Transverse colon (tissue), 4 donors: Measurements from ENCODE around the gene POM121C. TPM values are rescaled to one million over a fixed set of nuclear protein-coding genes. Genes with fewer than 3 reads are reported as not detected.
"Not testable (repeated sequence)": the region's sequence is repeated elsewhere in the genome, so short reads cannot be mapped to it uniquely, and the experiment has no call there.

Experiments used
- DNase-seq: peaks from one replicate; pipeline ENCODE4 v3.0.0-alpha.2; 2019
- H3K27ac ChIP-seq, 4 donors: fragments of 200-600 bp; sonication (generic); 2 replicates each; pipeline ENCODE4 v1.5.1; 2016 to 2018; ENCODE audit warnings: inconsistent platforms in 4 of 4
- H3K27me3 ChIP-seq: fragments of 200-600 bp; sonication (generic); 2 replicates; pipeline ENCODE4 v1.5.1; 2017; ENCODE audit warnings: inconsistent platforms
- H3K36me3 ChIP-seq, 4 donors: fragments of 200-600 bp; sonication (generic); 2 replicates each; pipeline ENCODE4 v1.5.1; 2017 to 2019; ENCODE audit warnings: inconsistent platforms in 4 of 4
- H3K4me1 ChIP-seq, 4 donors: fragments of 200-600 bp; sonication (generic); 2 replicates each; pipeline ENCODE4 v1.5.1; 2017 to 2020; ENCODE audit warnings: inconsistent platforms in 4 of 4
- H3K4me3 ChIP-seq, 4 donors: fragments of 200-600 bp; sonication (generic); 1 replicate in 1 of 4; 2 replicates in 3 of 4; pipeline versions ENCODE4 v1.5.1 to v1.6.1; 2017 to 2019; ENCODE audit warnings: inconsistent platforms in 4 of 4
- H3K9me3 ChIP-seq, 2 donors: fragments of 200-600 bp; sonication (generic); 2 replicates each; pipeline ENCODE4 v1.5.1; 2017 to 2019; ENCODE audit warnings: inconsistent platforms in 2 of 2
- WGBS, 2 donors: methylation state at CpG; one replicate each; pipeline ENCODE4 v1.1.5; 2018; ENCODE audit warnings: low coverage in 1 of 2; 5-methylcytosine and 5-hydroxymethylcytosine counted together
- in situ Hi-C, 4 donors: fragments of 200-750 bp; cut with MboI; loops; one replicate each; pipeline versions ENCODE4 v1.15.0 to v1.15.1; 2017; ENCODE audit warnings: low sequenced_read_pairs in 3 of 4, low pct_ligation_motif_present in 1 of 4, low pct_unique_long_range_greater_than_20kb in 1 of 4
- intact Hi-C: fragments of 100-400 bp; cut with DNase I; formaldehyde crosslinking; loops from one replicate; pipeline ENCODE4 v1.15.1; 2023; ENCODE audit warnings: low total_unique reads
- total RNA-seq, 4 donors: library from RNA; depleted of rRNA; stranded (reverse); fragments of >200 nt; gene quantifications; one replicate each; pipeline ENCODE4 v1.1.0, GENCODE V29; 2016
- TF ChIP-seq, protein P1 (sequence below), 5 experiments: fragments of 200-600 bp in 3 of 5; fragments of 450-650 bp in 2 of 5; sonication (generic) in 3 of 5; IDR thresholded peaks; 1 replicate in 2 of 5; 2 replicates in 3 of 5; pipeline ENCODE4 v1.5.1; 2016 to 2017; ENCODE audit warnings: antibody characterized with exemption in 5 of 5, inconsistent platforms in 3 of 5, mild to moderate bottlenecking in 2 of 5, moderate library complexity in 1 of 5

Gene POM121C
- total RNA-seq, 4 donors from 2014 or later = 20.5 to 76.4 (median 40.6) TPM

- intact Hi-C loops, H3K27me3 ChIP-seq, H3K4me1 ChIP-seq, DNase-seq, H3K9me3 ChIP-seq, H3K27ac ChIP-seq, in situ Hi-C loops, H3K4me3 ChIP-seq: not testable (repeated sequence)
- WGBS, 2 donors = 98% methylated on average over 32 of the region's 50 CpGs; no CpG with 5 or more reads in 1 of the 2 donors
- H3K36me3 ChIP-seq = peaks cover 0 to 12% (median 3%) of the 10 kb centered on the region in 4 donors
These were observed 64.0 kb downstream of the POM121C start for GRCh38 chr7:75421798-75422710.

GRCh38 chr7:75420152-75420551 lies 65.9 kb downstream of the POM121C start:
- H3K36me3 ChIP-seq = peaks cover 0 to 12% (median 5%) of the 10 kb centered on the region in 4 donors
- DNase-seq, H3K27me3 ChIP-seq, in situ Hi-C loops, intact Hi-C loops, H3K9me3 ChIP-seq, H3K4me3 ChIP-seq, H3K4me1 ChIP-seq, H3K27ac ChIP-seq: not testable (repeated sequence)
- 96% methylated on average over 9 of the region's 13 CpGs; no CpG with 5 or more reads in 1 of the 2 donors for WGBS, 2 donors

DNA sequence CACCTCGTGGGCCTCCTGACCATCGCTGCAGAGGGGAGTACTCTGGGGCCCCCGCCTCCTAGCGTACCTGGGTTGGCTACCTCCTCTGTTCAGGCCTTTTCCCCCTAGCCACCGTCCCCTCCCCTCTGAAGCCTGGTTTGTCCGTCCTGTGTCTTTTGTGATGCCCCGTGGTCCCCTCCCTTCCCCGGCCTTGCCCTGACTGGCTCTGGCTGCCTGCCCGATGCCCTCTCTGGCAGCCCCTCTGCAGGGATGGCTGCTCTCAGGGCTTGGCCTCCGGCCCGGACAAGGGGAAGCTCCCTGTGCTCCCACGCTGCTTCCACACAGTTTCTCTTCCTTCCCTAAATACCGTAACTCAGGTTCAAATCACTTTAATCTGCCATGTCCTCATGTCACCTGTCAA lies 66.4 kb downstream of the POM121C start:
- H3K4me1 ChIP-seq, in situ Hi-C loops, H3K9me3 ChIP-seq, DNase-seq, intact Hi-C loops, H3K27ac ChIP-seq, H3K4me3 ChIP-seq, H3K27me3 ChIP-seq: not testable (repeated sequence)
- WGBS, 2 donors = 79% methylated on average over 11 of the region's 13 CpGs; no CpG with 5 or more reads in 1 of the 2 donors
- H3K36me3 ChIP-seq = peaks cover 0 to 11% (median 5%) of the 10 kb centered on the region in 4 donors

DNA sequence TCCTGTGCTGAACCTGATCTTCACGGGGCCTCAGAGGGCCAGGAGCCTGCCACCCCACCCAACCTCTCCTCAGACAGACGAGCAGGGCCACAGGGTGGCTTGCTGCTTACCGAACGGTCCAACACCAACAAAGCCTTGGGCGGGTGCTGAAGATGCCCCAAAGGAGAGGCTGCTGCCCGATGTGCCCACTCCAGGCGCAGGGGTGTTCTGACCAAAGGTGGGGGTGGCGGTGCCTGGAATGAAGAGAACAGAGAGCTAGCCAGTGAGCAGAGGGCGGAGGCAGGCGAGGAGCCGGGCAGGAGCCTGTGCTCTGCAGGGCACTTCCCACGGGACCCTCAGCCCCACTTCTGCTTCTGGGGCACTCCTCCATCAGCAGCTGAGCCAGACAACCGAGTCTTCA lies 66.9 kb downstream of the POM121C start:
- H3K36me3 ChIP-seq, H3K4me3 ChIP-seq, H3K4me1 ChIP-seq, H3K27ac ChIP-seq, H3K27me3 ChIP-seq, DNase-seq, in situ Hi-C loops, H3K9me3 ChIP-seq, intact Hi-C loops: not testable (repeated sequence)
- 75% methylated on average over 12 of the region's 13 CpGs; no CpG with 5 or more reads in 1 of the 2 donors for WGBS, 2 donors

DNA sequence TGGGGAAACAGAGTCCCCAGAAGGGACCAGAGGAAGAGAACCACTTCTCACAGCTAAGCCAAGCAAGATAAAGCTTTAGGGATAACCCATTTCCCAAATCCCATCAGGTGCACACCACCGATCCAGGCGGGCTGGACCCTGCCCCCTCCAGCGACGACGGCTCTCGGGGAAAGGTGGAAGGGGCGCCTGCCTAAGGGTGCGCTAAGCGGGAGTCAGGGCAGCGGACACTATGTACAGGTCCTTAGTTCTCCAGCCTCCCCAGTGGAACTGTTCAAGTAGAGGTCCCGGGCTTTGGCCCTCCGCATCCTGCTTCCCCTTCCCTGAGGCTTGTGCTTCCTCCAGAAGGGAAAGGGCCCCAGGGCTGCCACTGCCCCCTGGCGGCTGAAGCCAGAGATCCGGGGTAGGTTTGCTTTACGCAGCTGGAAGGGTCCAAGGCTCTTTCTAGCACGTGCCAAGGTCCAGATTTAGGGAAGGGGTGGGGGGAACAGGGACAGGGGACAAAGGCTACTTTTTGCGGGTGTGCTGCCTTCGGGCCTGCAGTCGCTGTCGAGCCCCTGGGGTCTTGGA lies 67.7 kb downstream of the POM121C start:
- H3K4me1 ChIP-seq, H3K9me3 ChIP-seq, H3K27ac ChIP-seq, DNase-seq, intact Hi-C loops, H3K4me3 ChIP-seq, in situ Hi-C loops, H3K36me3 ChIP-seq, H3K27me3 ChIP-seq: not testable (repeated sequence)
- 98% methylated on average over 12 of the region's 20 CpGs; no CpG with 5 or more reads in 1 of the 2 donors for WGBS, 2 donors
- TF ChIP-seq, protein P1, sequence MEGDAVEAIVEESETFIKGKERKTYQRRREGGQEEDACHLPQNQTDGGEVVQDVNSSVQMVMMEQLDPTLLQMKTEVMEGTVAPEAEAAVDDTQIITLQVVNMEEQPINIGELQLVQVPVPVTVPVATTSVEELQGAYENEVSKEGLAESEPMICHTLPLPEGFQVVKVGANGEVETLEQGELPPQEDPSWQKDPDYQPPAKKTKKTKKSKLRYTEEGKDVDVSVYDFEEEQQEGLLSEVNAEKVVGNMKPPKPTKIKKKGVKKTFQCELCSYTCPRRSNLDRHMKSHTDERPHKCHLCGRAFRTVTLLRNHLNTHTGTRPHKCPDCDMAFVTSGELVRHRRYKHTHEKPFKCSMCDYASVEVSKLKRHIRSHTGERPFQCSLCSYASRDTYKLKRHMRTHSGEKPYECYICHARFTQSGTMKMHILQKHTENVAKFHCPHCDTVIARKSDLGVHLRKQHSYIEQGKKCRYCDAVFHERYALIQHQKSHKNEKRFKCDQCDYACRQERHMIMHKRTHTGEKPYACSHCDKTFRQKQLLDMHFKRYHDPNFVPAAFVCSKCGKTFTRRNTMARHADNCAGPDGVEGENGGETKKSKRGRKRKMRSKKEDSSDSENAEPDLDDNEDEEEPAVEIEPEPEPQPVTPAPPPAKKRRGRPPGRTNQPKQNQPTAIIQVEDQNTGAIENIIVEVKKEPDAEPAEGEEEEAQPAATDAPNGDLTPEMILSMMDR (IDR thresholded peaks at IDR 0.05) = peak in 2 of 5 experiments; percentile 7 to 18

DNA sequence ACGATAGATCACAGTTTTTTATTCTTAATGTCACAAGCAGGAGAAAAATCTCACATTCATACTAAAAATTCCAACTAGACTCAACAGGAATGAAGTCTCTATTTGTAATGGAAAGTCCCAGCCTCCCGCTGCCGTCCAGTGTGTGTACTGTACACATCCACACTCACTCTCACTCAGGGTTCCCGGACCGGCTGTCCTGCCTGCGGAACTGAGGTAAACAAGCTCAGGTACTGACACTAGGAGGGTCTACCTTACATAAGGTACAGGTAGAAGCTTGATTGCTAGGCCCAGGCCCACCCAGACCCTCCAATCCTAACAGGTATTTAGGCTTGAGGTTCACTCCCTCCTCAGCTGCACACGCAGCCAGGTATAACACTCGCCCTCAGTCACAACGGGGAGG lies 69.3 kb downstream of the POM121C start:
- DNase-seq, H3K36me3 ChIP-seq, H3K27ac ChIP-seq, H3K4me3 ChIP-seq, in situ Hi-C loops, intact Hi-C loops, H3K27me3 ChIP-seq, H3K9me3 ChIP-seq, H3K4me1 ChIP-seq: not testable (repeated sequence)
- WGBS, 2 donors = 93 to 100% methylated on average over 3 to 4 of the region's 9 CpGs

DNA sequence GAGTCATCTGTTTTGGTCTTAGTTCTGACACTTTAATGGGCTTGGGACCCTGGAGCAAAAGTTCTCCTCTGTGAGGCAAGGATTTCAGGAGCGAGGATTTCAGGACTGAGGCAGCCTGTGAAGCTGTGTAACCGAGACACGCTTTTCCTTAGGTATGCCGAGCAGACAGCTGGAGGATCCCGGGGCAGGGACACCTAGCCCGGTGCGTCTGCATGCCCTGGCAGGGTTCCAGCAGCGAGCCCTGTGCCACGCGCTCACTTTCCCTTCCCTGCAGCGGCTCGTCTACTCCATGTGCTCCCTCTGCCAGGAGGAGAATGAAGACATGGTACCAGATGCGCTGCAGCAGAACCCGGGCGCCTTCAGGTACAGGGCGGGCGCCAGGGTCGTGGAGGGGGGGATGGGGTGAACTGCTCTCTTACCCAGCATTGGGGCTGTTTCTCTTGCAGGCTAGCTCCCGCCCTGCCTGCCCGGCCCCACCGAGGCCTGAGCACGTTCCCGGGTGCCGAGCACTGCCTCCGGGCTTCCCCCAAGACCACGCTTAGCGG lies 70.2 kb downstream of the POM121C start:
- WGBS, 2 donors = 90% methylated on average over 18 of the region's 27 CpGs; no CpG with 5 or more reads in 1 of the 2 donors
- in situ Hi-C loops, H3K36me3 ChIP-seq, H3K27me3 ChIP-seq, H3K9me3 ChIP-seq, H3K4me1 ChIP-seq, H3K4me3 ChIP-seq, DNase-seq, intact Hi-C loops, H3K27ac ChIP-seq: not testable (repeated sequence)

DNA sequence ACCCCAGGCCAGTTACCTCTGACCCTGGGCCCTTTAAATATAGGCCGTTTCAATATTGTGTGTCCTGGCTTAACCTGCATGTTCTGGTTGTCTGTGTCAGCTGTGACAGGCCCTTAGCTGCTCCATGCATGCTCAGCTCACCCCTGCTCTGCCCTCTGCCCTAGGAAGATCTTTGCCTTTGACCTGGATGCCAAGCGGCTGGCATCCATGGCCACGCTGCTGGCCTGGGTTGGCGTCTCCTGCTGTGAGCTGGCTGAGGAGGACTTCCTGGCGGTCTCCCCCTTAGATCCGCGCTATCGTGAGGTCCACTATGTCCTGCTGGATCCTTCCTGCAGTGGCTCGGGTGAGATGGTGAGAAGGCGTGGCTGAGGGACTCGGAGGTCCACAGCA lies 70.7 kb downstream of the POM121C start:
- intact Hi-C loops, in situ Hi-C loops: not testable (repeated sequence)
- WGBS, 2 donors = 87% methylated on average over 7 of the region's 11 CpGs; no CpG with 5 or more reads in 1 of the 2 donors

GRCh38 chr7:75414708-75415427 lies 71.2 kb downstream of the POM121C start:
- intact Hi-C loops, H3K36me3 ChIP-seq, H3K4me1 ChIP-seq, DNase-seq, H3K4me3 ChIP-seq, in situ Hi-C loops, H3K27me3 ChIP-seq, H3K27ac ChIP-seq, H3K9me3 ChIP-seq: not testable (repeated sequence)
- WGBS, 2 donors = 80 to 83% methylated on average over 1 to 5 of the region's 13 CpGs

More for the DNA sequence above, 70.7 kb downstream of the POM121C start:
- not testable (repeated sequence) for H3K9me3 ChIP-seq, H3K27me3 ChIP-seq, H3K36me3 ChIP-seq, H3K4me3 ChIP-seq, DNase-seq, H3K4me1 ChIP-seq, H3K27ac ChIP-seq
